GM12873 (cell line): Measurements from ENCODE around the gene POLA2.

Experiments
- CTCF ChIP-seq: IDR thresholded peaks from 2 replicates; pipeline ENCODE4 v1.5.1; 2012; ENCODE audit warnings: low read depth, mild to moderate bottlenecking, moderate library complexity, low read length, control low read depth; ENCODE audit not compliant: insufficient read depth; ENCODE audit errors: missing control alignments

Gene POLA2

GRCh38 chr11:65300621-65301275 lies 39.0 kb downstream of the POLA2 start:
- TF ChIP-seq CTCF: no peak

- TF ChIP-seq CTCF: no peak
Measured at GRCh38 chr11:65301491-65302329, 39.9 kb downstream of the POLA2 start.

- no peak for TF ChIP-seq CTCF
Measured at GRCh38 chr11:65303555-65303954, 41.8 kb downstream of the POLA2 start.

GRCh38 chr11:65304110-65304509 lies 42.3 kb downstream of the POLA2 start:
- no peak for TF ChIP-seq CTCF

- TF ChIP-seq CTCF: no peak
Measured at GRCh38 chr11:65304613-65305012, 42.9 kb downstream of the POLA2 start.

GRCh38 chr11:65305501-65306268 lies 43.9 kb downstream of the POLA2 start:
- no peak for TF ChIP-seq CTCF

- no peak for TF ChIP-seq CTCF
Measured at GRCh38 chr11:65307298-65308229, 45.8 kb downstream of the POLA2 start.
